Measurements from ENCODE around the gene PLPP1.

PLPP1 gene

GRCh38 chr5:55441954-55442353 is 92.8 kb downstream of the PLPP1 start:
- TF ChIP-seq CTCF (IDR thresholded peaks at IDR 0.05; ENCODE audit: insufficient read depth, low read length, missing control alignments): no peak
- ChIA-PET CTCF (no interaction called here), POLR2A (no interaction called here)
- no peak for DNase-seq (ENCODE audit: low read depth, low spot score)
- no peak overlapping the region for H3K4me3 ChIP-seq (ENCODE audit: low read depth, low read length)

- CTCF ChIA-PET: interaction anchor here (1.4 to 2.0 kb wide), 3 partner anchors 8 to 25 kb away, joined by 4 to 8 read pairs (median 7); no protein-coding TSS in a partner anchor
- no peak for DNase-seq (ENCODE audit: low read depth, low spot score)
- POLR2A ChIA-PET: no interaction called here
- TF ChIP-seq CTCF (IDR thresholded peaks at IDR 0.05; ENCODE audit: insufficient read depth, low read length, missing control alignments): no peak
- H3K4me3 ChIP-seq (ENCODE audit: low read depth, low read length): no peak overlapping the region
Measured at GRCh38 chr5:55441107-55441771, 93.5 kb downstream of the PLPP1 start.

GRCh38 chr5:55440188-55440646 is 94.5 kb downstream of the PLPP1 start:
- CTCF ChIA-PET: interaction anchor here (1.0 to 2.0 kb wide), 6 partner anchors 9 to 254 kb away, joined by 3 to 14 read pairs (median 6); no protein-coding TSS in a partner anchor
- H3K4me3 ChIP-seq (ENCODE audit: low read depth, low read length): no peak overlapping the region
- TF ChIP-seq CTCF (IDR thresholded peaks at IDR 0.05; ENCODE audit: insufficient read depth, low read length, missing control alignments): no peak
- POLR2A ChIA-PET: interaction anchor here (0.8 kb wide), 1 partner anchor 20 kb away, joined by 3 read pairs; no protein-coding TSS in a partner anchor
- no peak for DNase-seq (ENCODE audit: low read depth, low spot score)

- POLR2A ChIA-PET: interaction anchor here (0.6 kb wide), 1 partner anchor 162 kb away, joined by 3 read pairs; no protein-coding TSS in a partner anchor
- TF ChIP-seq CTCF (IDR thresholded peaks at IDR 0.05; ENCODE audit: insufficient read depth, low read length, missing control alignments): no peak
- H3K4me3 ChIP-seq (ENCODE audit: low read depth, low read length): no peak overlapping the region
- DNase-seq (ENCODE audit: low read depth, low spot score): no peak
- CTCF ChIA-PET: interaction anchor here (1.3 to 2.0 kb wide), 3 partner anchors 10 to 255 kb away, joined by 3 to 14 read pairs (median 8); no protein-coding TSS in a partner anchor
Measured at GRCh38 chr5:55438998-55439397, 95.8 kb downstream of the PLPP1 start.

- DNase-seq (ENCODE audit: low read depth, low spot score): no peak
- no peak for TF ChIP-seq CTCF (IDR thresholded peaks at IDR 0.05; ENCODE audit: insufficient read depth, low read length, missing control alignments)
- POLR2A ChIA-PET: no interaction called here
- CTCF ChIA-PET: no interaction called here
- H3K4me3 ChIP-seq (ENCODE audit: low read depth, low read length): no peak overlapping the region
Measured at GRCh38 chr5:55437859-55438206, 96.9 kb downstream of the PLPP1 start.

- POLR2A ChIA-PET: no interaction called here
Measured at GRCh38 chr5:55437452-55437851, 97.3 kb downstream of the PLPP1 start.

More at GRCh38 chr5:55437452-55437851, 97.3 kb downstream of the PLPP1 start:
- DNase-seq (ENCODE audit: low read depth, low spot score): no peak
- TF ChIP-seq CTCF (IDR thresholded peaks at IDR 0.05; ENCODE audit: insufficient read depth, low read length, missing control alignments): no peak
- H3K4me3 ChIP-seq (ENCODE audit: low read depth, low read length): no peak overlapping the region
- CTCF ChIA-PET: interaction anchor here (1.2 kb wide), 1 partner anchor 10 kb away, joined by 7 read pairs; no protein-coding TSS in a partner anchor
